H1 (cell line): Measurements from ENCODE around the gene PKD2L2. TPM values are rescaled to one million over a fixed set of nuclear protein-coding genes. Genes with fewer than 3 reads are reported as not detected.

ENCODE experiments used
- CTCF ChIA-PET: fragments of 300-600 bp; sonication (Branson Sonifier 250); formaldehyde crosslinking; loops from one replicate; lab custom pipeline; 2021; ENCODE audit not compliant: partially characterized antibody; lab: Charles Lee
- POLR2A ChIA-PET: fragments of 300-600 bp; sonication (Branson Sonifier 250); formaldehyde crosslinking; loops from one replicate; lab custom pipeline; 2021; ENCODE audit warnings: inconsistent platforms; ENCODE audit not compliant: partially characterized antibody; lab: Charles Lee
- DNase-seq, 2 experiments: peaks; one replicate each; pipeline versions ENCODE4 v3.0.0 to v3.0.0-alpha.2; 2010 to 2022; ENCODE audit warnings: low spot score in 2 of 2, low read depth in 1 of 2, mixed read lengths in 1 of 2
- FAIRE-seq: peaks from 2 replicates; lab custom pipeline; 2011; peaks lifted over from hg19 to GRCh38; lab: Jason Lieb, UNC
- H2AFZ ChIP-seq: 2 replicates; pipeline ENCODE4 v1.8.1; 2012; ENCODE audit warnings: low read length, inconsistent platforms
- H2AK5ac ChIP-seq: 2 replicates; pipeline ENCODE4 v1.6.1; 2013; ENCODE audit warnings: low read depth, low read length
- H2BK120ac ChIP-seq: replicated peaks from 2 replicates; pipeline ENCODE3; 2013; ENCODE audit warnings: low read depth, low read length, inconsistent platforms
- H2BK12ac ChIP-seq: 2 replicates; pipeline ENCODE4 v1.6.1; 2013; ENCODE audit warnings: low read depth, low read length
- H2BK15ac ChIP-seq: 2 replicates; pipeline ENCODE4 v1.6.1; 2013; ENCODE audit warnings: low read length
- H2BK20ac ChIP-seq: 2 replicates; pipeline ENCODE4 v1.6.1; 2013; ENCODE audit warnings: low read length
- H2BK5ac ChIP-seq: 2 replicates; pipeline ENCODE4 v1.6.1; 2013; ENCODE audit warnings: low read depth, low read length
- H3K14ac ChIP-seq: 2 replicates; pipeline ENCODE4 v1.6.1; 2013; ENCODE audit warnings: inconsistent platforms; ENCODE audit not compliant: insufficient read length
- H3K18ac ChIP-seq: 2 replicates; pipeline ENCODE4 v1.6.1; 2013; ENCODE audit warnings: low read length; ENCODE audit errors: extremely low read depth
- H3K23ac ChIP-seq: 2 replicates; pipeline ENCODE4 v1.6.1; 2013; ENCODE audit warnings: inconsistent platforms; ENCODE audit not compliant: insufficient read length
- H3K23me2 ChIP-seq: 2 replicates; pipeline ENCODE4 v1.6.1; 2013; ENCODE audit warnings: low read depth, low read length
- H3K27ac ChIP-seq: 2 replicates; pipeline ENCODE4 v1.6.1; 2011; ENCODE audit warnings: low read depth, low read length, inconsistent platforms
- H3K27me3 ChIP-seq, 4 experiments: replicated peaks in 1 of 4; 1 replicate in 1 of 4; 2 replicates in 3 of 4; pipeline versions ENCODE4 v1.6.1 to v1.8.1; 2011 to 2013; ENCODE audit warnings: low read length in 3 of 4, mild to moderate bottlenecking in 3 of 4, inconsistent platforms in 2 of 4, mixed read lengths in 2 of 4, moderate library complexity in 1 of 4; ENCODE audit not compliant: control insufficient read depth in 3 of 4, insufficient read depth in 3 of 4; ENCODE audit errors: extremely low read depth in 1 of 4
- H3K36me3 ChIP-seq, 4 experiments: 2 replicates each; pipeline versions ENCODE4 v1.6.1 to v1.8.1; 2011 to 2013; ENCODE audit warnings: mild to moderate bottlenecking in 4 of 4, low read length in 3 of 4, moderate library complexity in 2 of 4, control low read depth in 1 of 4, inconsistent platforms in 1 of 4; ENCODE audit not compliant: insufficient read depth in 4 of 4, control insufficient read depth in 2 of 4
- H3K4ac ChIP-seq: replicated peaks from 2 replicates; pipeline ENCODE3; 2013; ENCODE audit warnings: low read length, low read depth, mixed read lengths, inconsistent platforms; ENCODE audit not compliant: insufficient read length
- H3K4me1 ChIP-seq, 4 experiments: replicated peaks in 1 of 4; 1 replicate in 1 of 4; 2 replicates in 3 of 4; pipeline versions ENCODE4 v1.6.1 to v1.8.1; 2011 to 2013; ENCODE audit warnings: low read length in 3 of 4, inconsistent platforms in 2 of 4, mixed read lengths in 1 of 4; ENCODE audit not compliant: insufficient read depth in 4 of 4, control insufficient read depth in 3 of 4
- H3K4me2 ChIP-seq, 2 experiments: 2 replicates each; pipeline versions ENCODE4 v1.6.1 to v1.8.1; 2011 to 2013; ENCODE audit warnings: low read depth in 2 of 2, low read length in 2 of 2, control low read depth in 1 of 2, inconsistent platforms in 1 of 2, mild to moderate bottlenecking in 1 of 2; ENCODE audit not compliant: insufficient read depth in 1 of 2
- H3K4me3 ChIP-seq, 4 experiments: fragments of 200-600, 300-600 bp in 1 of 4; sonication (generic), shearing (Covaris generic), sonication (Bioruptor Twin) in 1 of 4; 2 replicates each; pipeline versions ENCODE4 v1.5.1 to v1.8.1; 2011 to 2016; ENCODE audit warnings: low read length in 4 of 4, low read depth in 3 of 4, control low read depth in 2 of 4, inconsistent platforms in 2 of 4, mild to moderate bottlenecking in 2 of 4, mixed read lengths in 1 of 4, moderate library complexity in 1 of 4; ENCODE audit not compliant: insufficient read depth in 2 of 4; ENCODE audit errors: extremely low read depth in 1 of 4
- H3K56ac ChIP-seq: replicated peaks from 2 replicates; pipeline ENCODE3; 2013; ENCODE audit warnings: low read depth, mild to moderate bottlenecking, mixed read lengths, low read length, inconsistent platforms; ENCODE audit not compliant: insufficient read length
- H3K79me1 ChIP-seq: 2 replicates; pipeline ENCODE4 v1.6.1; 2013; ENCODE audit warnings: low read depth, low read length, control low read depth
- H3K79me2 ChIP-seq, 2 experiments: 2 replicates each; pipeline versions ENCODE4 v1.6.1 to v1.8.1; 2012 to 2013; ENCODE audit warnings: low read length in 2 of 2, mild to moderate bottlenecking in 2 of 2, inconsistent platforms in 1 of 2; ENCODE audit not compliant: insufficient read depth in 2 of 2, control insufficient read depth in 1 of 2
- H3K9ac ChIP-seq, 4 experiments: replicated peaks in 1 of 4; 1 replicate in 1 of 4; 2 replicates in 3 of 4; pipeline versions ENCODE4 v1.6.1 to v1.8.1; 2011 to 2013; ENCODE audit warnings: low read depth in 3 of 4, low read length in 3 of 4, control low read depth in 2 of 4, mild to moderate bottlenecking in 2 of 4, moderate library complexity in 2 of 4, inconsistent platforms in 1 of 4; ENCODE audit errors: extremely low read depth in 1 of 4
- H3K9me3 ChIP-seq, 2 experiments: 2 replicates each; pipeline versions ENCODE4 v1.6.1 to v1.8.1; 2012 to 2013; ENCODE audit warnings: mild to moderate bottlenecking in 2 of 2, moderate library complexity in 2 of 2, control low read depth in 1 of 2, inconsistent platforms in 1 of 2, low read depth in 1 of 2, low read length in 1 of 2, mixed read lengths in 1 of 2; ENCODE audit not compliant: insufficient read depth in 2 of 2
- H4K20me1 ChIP-seq, 2 experiments: replicated peaks in 1 of 2; 2 replicates each; pipeline versions ENCODE3 to v1.8.1; 2011 to 2013; ENCODE audit warnings: inconsistent platforms in 2 of 2, low read length in 2 of 2, mild to moderate bottlenecking in 1 of 2; ENCODE audit not compliant: insufficient read depth in 2 of 2, control insufficient read depth in 1 of 2
- H4K5ac ChIP-seq: 2 replicates; pipeline ENCODE4 v1.6.1; 2013; ENCODE audit warnings: low read length, low read depth, mixed read lengths, inconsistent platforms; ENCODE audit not compliant: insufficient read length
- H4K8ac ChIP-seq: 2 replicates; pipeline ENCODE4 v1.8.0; 2013; ENCODE audit warnings: mild to moderate bottlenecking, moderate library complexity, low read length, inconsistent platforms; ENCODE audit not compliant: insufficient read depth; ENCODE audit errors: extremely low read depth
- H4K91ac ChIP-seq: replicated peaks from 2 replicates; pipeline ENCODE3; 2013; ENCODE audit warnings: low read length, mixed read lengths, inconsistent platforms; ENCODE audit not compliant: insufficient read length
- CHD2 ChIP-seq: IDR thresholded peaks from 2 replicates; pipeline ENCODE4 v1.6.1; 2012; ENCODE audit warnings: low read length, improper control_type of control experiment
- CTBP2 ChIP-seq: IDR thresholded peaks from 2 replicates; pipeline ENCODE4 v1.7.0; 2011; ENCODE audit warnings: borderline replicate concordance, mild to moderate bottlenecking, moderate library complexity, mixed read lengths, low read length; ENCODE audit not compliant: insufficient read depth, insufficient read length
- E2F6 ChIP-seq: IDR thresholded peaks from 2 replicates; pipeline ENCODE4 v1.6.1; 2012; ENCODE audit warnings: inconsistent platforms
- EZH2 ChIP-seq: fragments of 200-600 bp; sonication (generic); IDR thresholded peaks from 2 replicates; pipeline ENCODE4 v1.7.1; 2012; ENCODE audit warnings: low read depth, mild to moderate bottlenecking, moderate library complexity, low read length, inconsistent platforms; ENCODE audit not compliant: severe bottlenecking
- HDAC6 ChIP-seq: IDR thresholded peaks from one replicate; pipeline ENCODE4 v1.7.1; 2012; ENCODE audit warnings: low read depth, mild to moderate bottlenecking, inconsistent platforms, low read length, moderate library complexity
- MAFK ChIP-seq: IDR thresholded peaks from 2 replicates; pipeline ENCODE4 v1.6.1; 2012; ENCODE audit warnings: low read depth, mild to moderate bottlenecking, improper control_type of control experiment, low read length
- MAX ChIP-seq: IDR thresholded peaks from 2 replicates; pipeline ENCODE4 v1.6.1; 2012; ENCODE audit warnings: inconsistent platforms
- RXRA ChIP-seq: IDR thresholded peaks from 2 replicates; pipeline ENCODE4 v1.6.1; 2011; ENCODE audit warnings: low read depth, mild to moderate bottlenecking, low read length, moderate library complexity; ENCODE audit not compliant: insufficient read depth
- SIRT6 ChIP-seq: IDR thresholded peaks from one replicate; pipeline ENCODE4 v1.7.1; 2012; ENCODE audit warnings: low read length, inconsistent platforms
- SIX5 ChIP-seq: IDR thresholded peaks from 2 replicates; pipeline ENCODE4 v1.6.1; 2011; ENCODE audit warnings: mild to moderate bottlenecking, low read depth, low read length
- SP2 ChIP-seq: IDR thresholded peaks from 2 replicates; pipeline ENCODE4 v1.6.1; 2012; ENCODE audit warnings: mild to moderate bottlenecking, low read length, inconsistent platforms
- USF2 ChIP-seq: IDR thresholded peaks from 2 replicates; pipeline ENCODE4 v1.6.1; 2011; ENCODE audit warnings: low read length, improper control_type of control experiment
- ZNF274 ChIP-seq: IDR thresholded peaks from 2 replicates; pipeline ENCODE4 v1.7.0; 2012; ENCODE audit warnings: low read length, borderline replicate concordance; ENCODE audit errors: extremely low read depth
- WGBS, 2 experiments: shearing (Covaris generic) in 1 of 2; methylation state at CpG; one replicate each; pipeline versions ENCODE4 v1.1.6 to v1.1.7; 2013 to 2015; ENCODE audit warnings: low lambda C conversion rate in 2 of 2, mixed read lengths in 2 of 2, inconsistent platforms in 1 of 2, low coverage in 1 of 2, missing lambda C conversion rate in 1 of 2; ENCODE audit not compliant: insufficient replicate concordance in 2 of 2, insufficient coverage in 1 of 2, insufficient read length in 1 of 2; ENCODE audit errors: extremely low coverage in 1 of 2, missing lambda C conversion rate in 1 of 2; 5-methylcytosine and 5-hydroxymethylcytosine counted together
- polyA plus RNA-seq, 7 experiments: library from polyadenylated mRNA; depleted of rRNA in 3 of 7; stranded (reverse) in 5 of 7; unstranded in 2 of 7; fragments of >200 nt in 5 of 7; fragments of 200-250 nt in 2 of 7; gene quantifications; 1 replicate in 5 of 7; 2 replicates in 1 of 7; 4 replicates in 1 of 7; pipeline versions ENCODE4 v1.2.1 to v1.2.3, GENCODE V29; 2011 to 2013; ENCODE audit warnings: missing spikeins in 2 of 7, mixed read lengths in 2 of 7
- total RNA-seq: library from RNA; stranded (reverse); fragmentation: NEBNext Ultra II Directional; extraction: Animal tissue kit (Norgen Biotek cat#: 25700); gene quantifications from 2 replicates; pipeline ENCODE4 v1.2.1, GENCODE V29; 2021

The PKD2L2 gene
- total and polyA plus RNA-seq, 2 of the 8 experiments (the other 6 are each of a cell fraction or from before 2014, with no cell fraction given), result not detected

- Histone ChIP-seq H4K91ac (no peak overlapping the region), H3K18ac (no peak overlapping the region), H3K56ac (no peak overlapping the region), H4K20me1 (no peaks in the 10 kb centered on the region), H3K4me2 (no peak overlapping the region), H2AFZ (peak overlapping the region; percentile 47; the same call in 1 of the 2 replicates), H2AK5ac (no peak overlapping the region), H3K4me3 (no peak overlapping the region), H2BK120ac (no peak overlapping the region), H4K8ac (no peak overlapping the region), H3K9ac (no peak overlapping the region), H3K23me2 (no peaks in the 10 kb centered on the region), H3K14ac (no peak overlapping the region), H3K79me2 (no peaks in the 10 kb centered on the region), H3K27me3 (no peaks in the 10 kb centered on the region), H3K23ac (no peak overlapping the region), H3K4ac (no peak overlapping the region), H3K27ac (no peak overlapping the region), H3K9me3 (no peaks in the 10 kb centered on the region), H4K5ac (no peak overlapping the region), H3K36me3 (no peaks in the 10 kb centered on the region), H2BK12ac (no peak overlapping the region), H3K79me1 (no peaks in the 10 kb centered on the region), H2BK15ac (no peak overlapping the region), H3K4me1 (no peaks in the 10 kb centered on the region), H2BK20ac (no peak overlapping the region), H2BK5ac (no peak overlapping the region)
- FAIRE-seq (no peak), DNase-seq (no peak)
- CTCF ChIA-PET, result interaction anchor here (0.6 kb wide), 1 partner anchor 181 kb away, joined by 3 read pairs; no protein-coding TSS in a partner anchor
- POLR2A ChIA-PET, result no interaction called here
- WGBS, 2 experiments, result 91% methylated on average over 6 of the region's 6 CpGs; no CpG with 5 or more reads in 1 of the 2 experiments
- no peak for TF ChIP-seq SP2
- TF ChIP-seq RXRA, result no peak
- TF ChIP-seq MAFK, result no peak
- no peak for TF ChIP-seq ZNF274
- no peak for TF ChIP-seq EZH2
- TF ChIP-seq SIX5, result no peak
- no peak for TF ChIP-seq MAX
- no peak for TF ChIP-seq CHD2
- TF ChIP-seq SIRT6, result no peak
- TF ChIP-seq USF2, result no peak
- no peak for TF ChIP-seq CTBP2
- no peak for TF ChIP-seq HDAC6
- TF ChIP-seq E2F6, result no peak
Observed at GRCh38 chr5:137847687-137848086, 41.6 kb upstream of the PKD2L2 start.
